ENCODE data around the gene BCL2L1. TPM values are rescaled to one million over a fixed set of nuclear protein-coding genes. Genes with fewer than 3 reads are reported as not detected.
"Not testable (repeated sequence)": the region's sequence is repeated elsewhere in the genome, so short reads cannot be mapped to it uniquely, and the experiment has no call there.

The BCL2L1 gene
- total RNA-seq = 10 to 100 TPM; 45.1 to 79.8 TPM
- long read RNA-seq, transcript BCL2L1-201 (3 exons, 2,610 nt) = major isoform, 9 of 24 reads
- long read RNA-seq, partial matches to known transcripts = 0 of 24 reads
- long read RNA-seq, other reads (novel, unspliced or antisense) = 11 of 24 reads

GRCh38 chr20:31722257-31723068 is at the start of gene BCL2L1:
TSS of gene BCL2L1 (minus strand) at chr20:31722868. CDS start at chr20:31722218, 650 bp downstream.
- ATAC-seq = peak; percentile 84 to 88

GRCh38 chr20:31770243-31770642 is 47.6 kb upstream of the BCL2L1 start:
- no peak for DNase-seq
- intact Hi-C loops (cut with DNase I) = no loop called here
- ATAC-seq = no peak

More at GRCh38 chr20:31722257-31723068, at the start of gene BCL2L1:
- DNase-seq = peak; percentile 92
- intact Hi-C loops (cut with DNase I) = loop anchor here (1.0 to 10.0 kb wide), 4 partner anchors 60 to 158 kb away; partner anchors contain the start of gene MYLK2 (in 1 of the 2)

- DNase-seq (no peak), ATAC-seq (no peak)
- intact Hi-C loops (cut with DNase I) = no loop called here
Measured at GRCh38 chr20:31769681-31770080, 47.0 kb upstream of the BCL2L1 start.

- intact Hi-C loops (cut with DNase I) = no loop called here
- DNase-seq (no peak), ATAC-seq (no peak)
Measured at GRCh38 chr20:31767805-31768204, 45.1 kb upstream of the BCL2L1 start.

GRCh38 chr20:31764641-31765305 is 42.1 kb upstream of the BCL2L1 start:
- DNase-seq = no peak
- intact Hi-C loops (cut with DNase I) = no loop called here
- ATAC-seq = no peak

GRCh38 chr20:31760519-31761240 is 38.0 kb upstream of the BCL2L1 start:
- ATAC-seq (no peak), DNase-seq (no peak)
- intact Hi-C loops (cut with DNase I) = no loop called here

GRCh38 chr20:31759836-31760518 is 37.3 kb upstream of the BCL2L1 start:
- DNase-seq (no peak), ATAC-seq (no peak)
- intact Hi-C loops (cut with DNase I) = no loop called here

GRCh38 chr20:31758991-31759390 is 36.3 kb upstream of the BCL2L1 start:
- intact Hi-C loops (cut with DNase I) = no loop called here
- no peak for DNase-seq
- no peak for ATAC-seq

GRCh38 chr20:31758521-31758920 is 35.9 kb upstream of the BCL2L1 start:
- no peak for ATAC-seq
- intact Hi-C loops (cut with DNase I) = no loop called here
- no peak for DNase-seq

- no peak for ATAC-seq
- no peak for DNase-seq
Measured at GRCh38 chr20:31757254-31757653, 34.6 kb upstream of the BCL2L1 start.

GRCh38 chr20:31751126-31751525 is 28.5 kb upstream of the BCL2L1 start:
- DNase-seq (no peak), ATAC-seq (peak in 1 of 2 donors; percentile 53)
- intact Hi-C loops (cut with DNase I) = no loop called here

More at GRCh38 chr20:31757254-31757653, 34.6 kb upstream of the BCL2L1 start:
- intact Hi-C loops (cut with DNase I) = no loop called here

GRCh38 chr20:31749223-31749622 is 26.6 kb upstream of the BCL2L1 start:
- intact Hi-C loops (cut with DNase I) = no loop called here
- no peak for ATAC-seq
- no peak for DNase-seq

- ATAC-seq = peak in 1 of 2 donors; percentile 74
Measured at GRCh38 chr20:31747640-31748039, 25.0 kb upstream of the BCL2L1 start.

GRCh38 chr20:31747028-31747427 is 24.4 kb upstream of the BCL2L1 start:
- DNase-seq; ATAC-seq; intact Hi-C loops (cut with DNase I): not testable (repeated sequence)

More at GRCh38 chr20:31747640-31748039, 25.0 kb upstream of the BCL2L1 start:
- no peak for DNase-seq
- intact Hi-C loops (cut with DNase I) = no loop called here

- no peak for ATAC-seq
- DNase-seq = no peak
- intact Hi-C loops (cut with DNase I) = no loop called here
Measured at GRCh38 chr20:31746068-31746878, 23.6 kb upstream of the BCL2L1 start.

GRCh38 chr20:31740656-31741323 is 18.1 kb upstream of the BCL2L1 start:
- no peak for DNase-seq
- intact Hi-C loops (cut with DNase I) = no loop called here
- ATAC-seq = no peak

GRCh38 chr20:31740208-31740607 is 17.5 kb upstream of the BCL2L1 start:
- ATAC-seq = no peak
- intact Hi-C loops (cut with DNase I) = no loop called here
- no peak for DNase-seq
